AG04450 (cell line): ENCODE results near the gene DPEP1. TPM values are rescaled to one million over a fixed set of nuclear protein-coding genes. Genes with fewer than 3 reads are reported as not detected.

Experiments used
- CTCF ChIA-PET: fragments of 300-600, 350-600 bp; formaldehyde crosslinking; extraction: SDS; loops from one replicate; lab custom pipeline; 2022; ENCODE audit warnings: antibody characterized with exemption, inconsistent platforms; lab: Charles Lee
- POLR2A ChIA-PET: fragments of 350-600 bp; formaldehyde crosslinking; extraction: SDS; loops from one replicate; lab custom pipeline; 2021; ENCODE audit warnings: antibody characterized with exemption, inconsistent platforms; lab: Yijun Ruan, JAX
- DNase-seq: peaks from one replicate; pipeline ENCODE4 v3.0.0-alpha.2; 2011; ENCODE audit warnings: low read depth, low spot score
- H3K27ac ChIP-seq: one replicate; pipeline ENCODE4 v1.5.1; 2012; ENCODE audit warnings: low read depth, low read length, control low read depth
- H3K27me3 ChIP-seq: one replicate; pipeline ENCODE4 v1.6.0; 2012; ENCODE audit warnings: low read length; ENCODE audit not compliant: control insufficient read depth, insufficient read depth
- H3K4me3 ChIP-seq: 2 replicates; pipeline ENCODE4 v1.5.1; 2011; ENCODE audit warnings: mild to moderate bottlenecking, low read depth, low read length, control low read depth
- H3K9me3 ChIP-seq: 2 replicates; pipeline ENCODE4 v1.5.1; 2012; ENCODE audit warnings: low read length; ENCODE audit not compliant: control insufficient read depth, insufficient read depth
- polyA plus RNA-seq: library from polyadenylated mRNA; depleted of rRNA; stranded (reverse); fragments of >200 nt; gene quantifications from 2 replicates; pipeline ENCODE4 v1.2.3, GENCODE V29; 2011
- TF ChIP-seq, protein P1 (sequence below): IDR thresholded peaks from 2 replicates; pipeline ENCODE4 v1.5.1; 2011; ENCODE audit warnings: low read depth, low read length, control low read depth, inconsistent platforms

The DPEP1 gene
- polyA plus RNA-seq, 1 experiment = not detected

DNA sequence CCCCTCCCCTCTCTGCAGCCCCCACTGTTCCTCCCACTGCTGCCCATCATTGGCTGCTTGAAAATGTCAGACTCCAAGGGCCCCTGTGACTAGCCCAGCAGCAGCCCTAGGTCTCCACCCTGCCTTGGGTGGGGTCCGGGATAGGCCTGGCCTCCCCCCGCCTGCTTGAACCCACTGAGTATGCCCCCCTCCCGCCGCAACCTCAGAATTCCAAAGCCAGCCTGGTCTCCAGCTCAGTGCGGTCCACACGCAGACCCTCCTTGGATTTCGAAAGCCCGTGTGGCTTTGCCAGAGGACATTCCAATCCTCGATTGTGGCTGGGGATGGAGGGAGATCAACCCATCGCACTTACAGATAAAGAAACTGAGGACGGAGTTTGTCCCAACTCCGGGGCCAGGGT lies 6.4 kb downstream of the DPEP1 start:
- no peak for DNase-seq
- H3K27me3 ChIP-seq = peaks cover 41% of the 10 kb centered on the region
- CTCF ChIA-PET = no interaction called here
- POLR2A ChIA-PET = no interaction called here
- peaks cover 3% of the 10 kb centered on the region; the same call in 1 of the 2 replicates for H3K9me3 ChIP-seq
- peak overlapping the region; percentile 21 for H3K27ac ChIP-seq
- TF ChIP-seq, protein P1, sequence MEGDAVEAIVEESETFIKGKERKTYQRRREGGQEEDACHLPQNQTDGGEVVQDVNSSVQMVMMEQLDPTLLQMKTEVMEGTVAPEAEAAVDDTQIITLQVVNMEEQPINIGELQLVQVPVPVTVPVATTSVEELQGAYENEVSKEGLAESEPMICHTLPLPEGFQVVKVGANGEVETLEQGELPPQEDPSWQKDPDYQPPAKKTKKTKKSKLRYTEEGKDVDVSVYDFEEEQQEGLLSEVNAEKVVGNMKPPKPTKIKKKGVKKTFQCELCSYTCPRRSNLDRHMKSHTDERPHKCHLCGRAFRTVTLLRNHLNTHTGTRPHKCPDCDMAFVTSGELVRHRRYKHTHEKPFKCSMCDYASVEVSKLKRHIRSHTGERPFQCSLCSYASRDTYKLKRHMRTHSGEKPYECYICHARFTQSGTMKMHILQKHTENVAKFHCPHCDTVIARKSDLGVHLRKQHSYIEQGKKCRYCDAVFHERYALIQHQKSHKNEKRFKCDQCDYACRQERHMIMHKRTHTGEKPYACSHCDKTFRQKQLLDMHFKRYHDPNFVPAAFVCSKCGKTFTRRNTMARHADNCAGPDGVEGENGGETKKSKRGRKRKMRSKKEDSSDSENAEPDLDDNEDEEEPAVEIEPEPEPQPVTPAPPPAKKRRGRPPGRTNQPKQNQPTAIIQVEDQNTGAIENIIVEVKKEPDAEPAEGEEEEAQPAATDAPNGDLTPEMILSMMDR = no peak
- H3K4me3 ChIP-seq = no peak overlapping the region

DNA sequence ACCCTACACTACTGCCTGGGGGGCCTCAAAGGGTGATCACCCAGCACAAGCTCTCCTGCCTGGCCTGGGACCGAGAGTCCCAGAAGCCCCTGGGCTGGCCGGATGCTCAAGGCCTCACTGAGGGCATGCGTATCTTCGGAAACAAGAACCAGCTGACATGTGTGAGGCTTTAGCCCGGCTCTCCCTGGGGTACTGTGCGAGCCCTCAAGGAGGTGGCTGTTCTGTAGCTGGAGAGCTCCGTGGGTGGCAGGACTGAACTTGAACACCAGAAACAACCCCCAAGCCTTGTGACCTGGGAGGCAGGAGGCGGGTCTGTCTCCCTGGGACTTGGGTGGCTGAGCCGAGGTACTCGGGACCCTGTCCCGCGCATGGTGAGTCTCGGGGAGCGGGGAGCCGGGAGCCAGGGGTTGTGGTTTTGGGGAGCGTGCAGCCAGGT lies 7.0 kb downstream of the DPEP1 start:
- ChIA-PET CTCF (interaction anchor here (0.6 kb wide), 1 partner anchor 566 kb away, joined by 4 read pairs; no protein-coding TSS in a partner anchor), POLR2A (no interaction called here)
- Histone ChIP-seq H3K27ac (no peak overlapping the region), H3K27me3 (peaks cover 40% of the 10 kb centered on the region), H3K4me3 (no peak overlapping the region), H3K9me3 (peaks cover 3% of the 10 kb centered on the region; the same call in 1 of the 2 replicates)
- TF ChIP-seq, protein P1 = no peak
- no peak for DNase-seq

DNA sequence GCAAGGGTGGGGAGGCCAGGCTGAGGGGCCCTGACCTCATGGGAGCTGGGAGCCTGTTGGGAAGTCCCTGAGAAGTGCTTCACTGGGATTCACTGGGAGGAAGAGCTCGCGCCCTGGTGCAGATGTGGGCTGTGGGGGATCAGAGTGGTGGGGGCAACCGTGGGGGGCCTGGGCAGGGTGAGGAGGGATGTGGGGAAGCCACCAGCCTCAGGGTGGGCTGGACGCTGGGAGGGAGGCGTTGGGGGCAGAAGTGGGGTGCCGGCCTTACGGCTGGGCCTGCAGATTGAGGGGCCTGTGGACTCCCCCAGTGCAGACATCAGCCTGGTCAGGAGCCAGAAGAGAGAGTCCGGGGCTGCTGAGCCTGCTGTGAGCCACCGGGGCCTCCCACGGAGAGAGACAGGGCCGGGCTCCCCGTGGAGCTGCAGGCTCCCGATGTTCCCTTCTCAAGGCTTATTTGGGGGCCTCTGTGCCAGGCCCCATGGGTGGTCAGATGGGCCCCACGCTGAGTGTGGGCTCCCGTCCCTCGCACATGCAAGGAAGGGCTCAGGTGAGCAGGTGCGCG lies 7.8 kb downstream of the DPEP1 start:
- Histone ChIP-seq H3K4me3 (no peak overlapping the region), H3K9me3 (peaks cover 3% of the 10 kb centered on the region; the same call in 1 of the 2 replicates), H3K27me3 (peaks cover 40% of the 10 kb centered on the region), H3K27ac (no peak overlapping the region)
- TF ChIP-seq, protein P1 = no peak
- no peak for DNase-seq
- CTCF ChIA-PET = interaction anchor here (0.6 to 1.1 kb wide), 2 partner anchors 19 to 567 kb away, joined by 3 to 4 read pairs; no protein-coding TSS in a partner anchor
- POLR2A ChIA-PET = no interaction called here

DNA sequence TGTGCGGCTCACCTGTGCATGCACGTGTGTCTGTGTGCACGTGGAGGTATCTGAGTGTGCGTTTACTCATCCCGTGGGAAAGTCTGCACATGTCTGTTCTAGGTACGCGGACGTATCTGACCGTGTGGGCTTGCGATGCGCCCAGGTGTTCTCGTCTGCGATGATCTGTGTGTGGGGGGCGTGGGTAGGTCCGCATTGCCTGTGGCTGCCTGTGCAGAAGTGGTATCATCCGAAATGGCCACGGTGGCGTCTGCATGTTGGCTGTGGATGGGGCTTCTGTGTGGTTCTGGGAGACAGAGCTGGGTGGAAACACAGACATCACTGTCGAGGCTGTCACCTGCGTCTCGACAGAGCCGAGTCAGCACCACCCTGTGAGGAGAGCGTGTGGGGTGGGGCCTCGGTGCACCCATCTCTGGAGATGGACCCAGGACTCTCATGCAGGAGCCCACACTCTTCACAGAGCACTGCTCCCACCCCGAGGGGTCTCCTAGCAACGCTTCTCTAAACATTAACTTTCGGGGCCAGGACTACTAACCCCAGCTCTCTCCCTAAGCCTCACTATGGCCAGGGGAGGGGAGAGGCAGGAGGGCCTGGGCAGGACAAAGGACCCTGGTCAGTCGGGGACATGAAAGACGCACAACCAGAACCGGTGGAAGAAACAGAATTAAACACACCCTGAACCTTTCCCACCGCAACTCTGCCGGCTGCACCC lies 8.4 kb downstream of the DPEP1 start:
- DNase-seq = no peak
- TF ChIP-seq, protein P1 = no peak
- Histone ChIP-seq H3K9me3 (no peaks in the 10 kb centered on the region; the same call in 1 of the 2 replicates), H3K27me3 (peaks cover 40% of the 10 kb centered on the region), H3K4me3 (no peak overlapping the region), H3K27ac (no peak overlapping the region)
- ChIA-PET CTCF (interaction anchor here (1.1 kb wide), 1 partner anchor 18 kb away, joined by 3 read pairs; no protein-coding TSS in a partner anchor), POLR2A (no interaction called here)
